ENCODE measurements around the gene NCR2.

GRCh38 chr6:41337709-41338108, 2.3 kb downstream of the NCR2 start:
- no peak for TF ChIP-seq CTCF (conservative IDR thresholded peaks at IDR 0.05 in 1 of 2, IDR thresholded peaks at IDR 0.05 in 1 of 2; ENCODE audit: extremely low read depth in 1 of 2, insufficient read depth in 1 of 2, low read depth in 1 of 2, low read length in 2 of 2)
- TF ChIP-seq EZH2 (IDR thresholded peaks at IDR 0.05; ENCODE audit: borderline replicate concordance, low read length): no peak
